CD8-positive, alpha-beta memory T cell (primary cell): ENCODE data around the gene RNF144B. TPM values are rescaled to one million over a fixed set of nuclear protein-coding genes. Genes with fewer than 3 reads are reported as not detected.
"Not testable (repeated sequence)": the region's sequence is repeated elsewhere in the genome, so short reads cannot be mapped to it uniquely, and the experiment has no call there.

Experiments used
- CTCF ChIA-PET: fragments of 350-600 bp; sonication (Branson Sonifier 250); formaldehyde crosslinking; loops from one replicate; lab custom pipeline; 2021; ENCODE audit warnings: antibody characterized with exemption; lab: Charles Lee
- POLR2A ChIA-PET: fragments of 350-600 bp; sonication (Branson Sonifier 250); formaldehyde crosslinking; loops from one replicate; lab custom pipeline; 2021; ENCODE audit warnings: antibody characterized with exemption; lab: Charles Lee
- DNase-seq, 5 donors: peaks; one replicate each; pipeline versions ENCODE4 v3.0.0 to v3.0.0-alpha.2; 2020 to 2022; ENCODE audit warnings: mixed read lengths in 1 of 5
- H3K27ac ChIP-seq: one replicate; pipeline ENCODE4 v1.7.0; 2013; ENCODE audit warnings: low read depth, mild to moderate bottlenecking, low read length, moderate library complexity
- H3K27me3 ChIP-seq: 2 replicates; pipeline ENCODE4 v1.7.0; 2013; ENCODE audit warnings: low read length, mild to moderate bottlenecking; ENCODE audit not compliant: insufficient read depth, poor library complexity, severe bottlenecking
- H3K36me3 ChIP-seq: 2 replicates; pipeline ENCODE4 v1.7.0; 2013; ENCODE audit warnings: mild to moderate bottlenecking, low read length, moderate library complexity; ENCODE audit not compliant: insufficient read depth
- H3K4me1 ChIP-seq: 2 replicates; pipeline ENCODE4 v1.7.0; 2013; ENCODE audit warnings: mild to moderate bottlenecking, low read length, moderate library complexity; ENCODE audit not compliant: insufficient read depth
- H3K4me3 ChIP-seq: 2 replicates; pipeline ENCODE4 v1.7.0; 2013; ENCODE audit warnings: mild to moderate bottlenecking, low read length
- H3K9me3 ChIP-seq: 2 replicates; pipeline ENCODE4 v1.7.0; 2013; ENCODE audit warnings: mild to moderate bottlenecking, low read length
- H3K27ac Mint-ChIP-seq, 8 donors: one replicate each; pipeline ENCODE4 v1.8.0; 2020 to 2021; ENCODE audit warnings: mixed read lengths in 8 of 8, mild to moderate bottlenecking in 6 of 8, inconsistent platforms in 3 of 8, moderate library complexity in 3 of 8
- H3K27me3 Mint-ChIP-seq, 2 donors: one replicate each; pipeline ENCODE4 v1.8.0; 2020 to 2021; ENCODE audit warnings: mixed read lengths in 2 of 2, mild to moderate bottlenecking in 1 of 2, moderate library complexity in 1 of 2
- H3K36me3 Mint-ChIP-seq, 3 donors: one replicate each; pipeline ENCODE4 v1.8.0; 2020 to 2021; ENCODE audit warnings: mixed read lengths in 3 of 3, inconsistent platforms in 1 of 3, mild to moderate bottlenecking in 1 of 3
- H3K4me1 Mint-ChIP-seq, 3 donors: one replicate each; pipeline ENCODE4 v1.8.0; 2020 to 2021; ENCODE audit warnings: mixed read lengths in 3 of 3, inconsistent platforms in 1 of 3, mild to moderate bottlenecking in 1 of 3
- H3K4me3 Mint-ChIP-seq, 7 donors: one replicate each; pipeline ENCODE4 v1.8.0; 2020 to 2021; ENCODE audit warnings: mixed read lengths in 7 of 7, mild to moderate bottlenecking in 6 of 7, moderate library complexity in 4 of 7, inconsistent platforms in 2 of 7
- H3K9me3 Mint-ChIP-seq, 5 donors: one replicate each; pipeline ENCODE4 v1.8.0; 2020 to 2022; ENCODE audit warnings: mixed read lengths in 5 of 5, mild to moderate bottlenecking in 3 of 5, moderate library complexity in 2 of 5, inconsistent platforms in 1 of 5
- polyA plus RNA-seq: library from polyadenylated mRNA; unstranded; fragments of 300-500 nt; fragmentation: Illumina TruSeq; gene quantifications from one replicate; pipeline ENCODE4 v1.2.3, GENCODE V29; 2021
- total RNA-seq, 2 experiments: library from RNA; stranded (reverse); gene quantifications; one replicate each; pipeline ENCODE4 v1.2.3, GENCODE V29; 2021

RNF144B gene
- total and polyA plus RNA-seq, 3 experiments from 2014 or later, result 0.98 to 1.3 (median 1.2) TPM

GRCh38 chr6:18454446-18454845 lies 67.3 kb downstream of the RNF144B start:
- CTCF ChIA-PET, result no interaction called here

GRCh38 chr6:18457065-18457737 lies 70.1 kb downstream of the RNF144B start:
- Histone ChIP-seq H3K4me3 (no peak overlapping the region), H3K4me1 (no peaks in the 10 kb centered on the region), H3K27ac (no peak overlapping the region), H3K27me3 (no peaks in the 10 kb centered on the region), H3K36me3 (no peaks in the 10 kb centered on the region), H3K9me3 (no peaks in the 10 kb centered on the region)
- ChIA-PET POLR2A (no interaction called here), CTCF (no interaction called here)
- Mint-ChIP-seq H3K4me1 (no peaks in the 10 kb centered on the region), H3K4me3 (no peak overlapping the region), H3K36me3 (peaks cover 6 to 40% (median 36%) of the 10 kb centered on the region in 3 donors), H3K27ac (no peak overlapping the region), H3K9me3 (peaks cover 0 to 3% (median 0%) of the 10 kb centered on the region in 5 donors), H3K27me3 (no peaks in the 10 kb centered on the region)
- no peak for DNase-seq

More at GRCh38 chr6:18454446-18454845, 67.3 kb downstream of the RNF144B start:
- Histone ChIP-seq H3K27me3 (no peaks in the 10 kb centered on the region), H3K4me3 (no peak overlapping the region), H3K36me3 (no peaks in the 10 kb centered on the region), H3K9me3 (no peaks in the 10 kb centered on the region), H3K4me1 (no peaks in the 10 kb centered on the region), H3K27ac (no peak overlapping the region)
- POLR2A ChIA-PET, result no interaction called here
- Mint-ChIP-seq H3K4me3 (no peak overlapping the region), H3K4me1 (no peaks in the 10 kb centered on the region), H3K36me3 (peaks cover 2 to 17% (median 17%) of the 10 kb centered on the region in 3 donors), H3K27ac (no peak overlapping the region), H3K27me3 (no peaks in the 10 kb centered on the region), H3K9me3 (no peaks in the 10 kb centered on the region)
- DNase-seq, result no peak

GRCh38 chr6:18458086-18458485 lies 70.9 kb downstream of the RNF144B start:
- H3K36me3 ChIP-seq, H3K4me1 Mint-ChIP-seq, H3K9me3 ChIP-seq, H3K4me1 ChIP-seq, H3K27me3 ChIP-seq, CTCF ChIA-PET, H3K9me3 Mint-ChIP-seq, POLR2A ChIA-PET, H3K4me3 ChIP-seq, H3K27me3 Mint-ChIP-seq, H3K27ac ChIP-seq, DNase-seq, H3K27ac Mint-ChIP-seq, H3K4me3 Mint-ChIP-seq: not testable (repeated sequence)
- H3K36me3 Mint-ChIP-seq, result peaks cover 8 to 49% (median 40%) of the 10 kb centered on the region in 3 donors

GRCh38 chr6:18463429-18463828 lies 76.3 kb downstream of the RNF144B start:
- no peaks in the 10 kb centered on the region for H3K36me3 ChIP-seq
- H3K27ac Mint-ChIP-seq, result no peak overlapping the region
- no peaks in the 10 kb centered on the region for H3K4me1 Mint-ChIP-seq
- no peaks in the 10 kb centered on the region for H3K9me3 ChIP-seq
- no peak for DNase-seq
- no peak overlapping the region for H3K27ac ChIP-seq
- H3K4me3 Mint-ChIP-seq, result no peak overlapping the region
- peaks cover 20 to 74% (median 60%) of the 10 kb centered on the region in 3 donors for H3K36me3 Mint-ChIP-seq
- peaks cover 0 to 3% (median 0%) of the 10 kb centered on the region in 5 donors for H3K9me3 Mint-ChIP-seq
- ChIA-PET POLR2A (no interaction called here), CTCF (no interaction called here)
- no peak overlapping the region for H3K4me3 ChIP-seq
- H3K4me1 ChIP-seq, result no peaks in the 10 kb centered on the region
- no peaks in the 10 kb centered on the region for H3K27me3 Mint-ChIP-seq
- no peaks in the 10 kb centered on the region for H3K27me3 ChIP-seq

GRCh38 chr6:18464176-18464575 lies 77.0 kb downstream of the RNF144B start:
- ChIA-PET CTCF (no interaction called here), POLR2A (no interaction called here)
- no peak overlapping the region for H3K27ac ChIP-seq
- Mint-ChIP-seq H3K36me3 (peaks cover 20 to 68% (median 56%) of the 10 kb centered on the region in 3 donors), H3K27ac (no peak overlapping the region), H3K4me1 (no peaks in the 10 kb centered on the region), H3K27me3 (no peaks in the 10 kb centered on the region), H3K4me3 (no peak overlapping the region), H3K9me3 (peaks cover 0 to 3% (median 0%) of the 10 kb centered on the region in 5 donors)
- H3K4me1 ChIP-seq, result no peaks in the 10 kb centered on the region
- DNase-seq, result no peak
- H3K36me3 ChIP-seq, result no peaks in the 10 kb centered on the region
- no peaks in the 10 kb centered on the region for H3K9me3 ChIP-seq
- H3K4me3 ChIP-seq, result no peak overlapping the region
- no peaks in the 10 kb centered on the region for H3K27me3 ChIP-seq

- Histone ChIP-seq H3K36me3 (no peaks in the 10 kb centered on the region), H3K4me3 (no peak overlapping the region), H3K27me3 (no peaks in the 10 kb centered on the region), H3K27ac (no peak overlapping the region), H3K9me3 (no peaks in the 10 kb centered on the region), H3K4me1 (no peaks in the 10 kb centered on the region)
- DNase-seq, result no peak
- ChIA-PET POLR2A (no interaction called here), CTCF (no interaction called here)
- Mint-ChIP-seq H3K36me3 (peaks cover 19 to 55% (median 45%) of the 10 kb centered on the region in 3 donors), H3K4me1 (no peaks in the 10 kb centered on the region), H3K4me3 (no peak overlapping the region), H3K27ac (peak overlapping the region in 1 of 8 donors; percentile 16), H3K27me3 (no peaks in the 10 kb centered on the region), H3K9me3 (peaks cover 0 to 2% (median 0%) of the 10 kb centered on the region in 5 donors)
These were observed 78.4 kb downstream of the RNF144B start for GRCh38 chr6:18465410-18466154.

GRCh38 chr6:18467741-18468502 lies 80.8 kb downstream of the RNF144B start:
- H3K36me3 ChIP-seq, result no peaks in the 10 kb centered on the region
- no peaks in the 10 kb centered on the region for H3K9me3 ChIP-seq
- no peak overlapping the region for H3K27ac ChIP-seq
- H3K4me3 ChIP-seq, result no peak overlapping the region
- H3K27me3 ChIP-seq, result no peaks in the 10 kb centered on the region
- CTCF ChIA-PET, result no interaction called here
- H3K9me3 Mint-ChIP-seq, result no peaks in the 10 kb centered on the region
- no peak for DNase-seq
- POLR2A ChIA-PET, result no interaction called here
- H3K27me3 Mint-ChIP-seq, result peaks cover 0 to 2% of the 10 kb centered on the region in 2 donors
- H3K36me3 Mint-ChIP-seq, result peaks cover 14 to 35% (median 30%) of the 10 kb centered on the region in 3 donors
- no peak overlapping the region for H3K27ac Mint-ChIP-seq
- H3K4me1 ChIP-seq, result no peaks in the 10 kb centered on the region
- H3K4me3 Mint-ChIP-seq, result no peak overlapping the region
- H3K4me1 Mint-ChIP-seq, result no peaks in the 10 kb centered on the region

- CTCF ChIA-PET, result no interaction called here
These were observed 81.3 kb downstream of the RNF144B start for GRCh38 chr6:18468503-18468843.

More at GRCh38 chr6:18468503-18468843, 81.3 kb downstream of the RNF144B start:
- no peak overlapping the region for H3K4me3 Mint-ChIP-seq
- H3K9me3 Mint-ChIP-seq, result no peaks in the 10 kb centered on the region
- H3K4me1 Mint-ChIP-seq, result no peaks in the 10 kb centered on the region
- POLR2A ChIA-PET, result no interaction called here
- no peaks in the 10 kb centered on the region for H3K4me1 ChIP-seq
- H3K36me3 Mint-ChIP-seq, result peaks cover 14 to 29% (median 27%) of the 10 kb centered on the region in 3 donors
- H3K36me3 ChIP-seq, result no peaks in the 10 kb centered on the region
- no peak for DNase-seq
- H3K27me3 Mint-ChIP-seq, result peaks cover 2 to 3% of the 10 kb centered on the region in 2 donors
- H3K27ac Mint-ChIP-seq, result no peak overlapping the region
- H3K27ac ChIP-seq, result no peak overlapping the region
- H3K4me3 ChIP-seq, result no peak overlapping the region
- H3K27me3 ChIP-seq, result no peaks in the 10 kb centered on the region
- no peaks in the 10 kb centered on the region for H3K9me3 ChIP-seq
